Gastroesophageal sphincter (tissue), 4 donors: ENCODE measurements around the gene SUGCT. TPM values are rescaled to one million over a fixed set of nuclear protein-coding genes. Genes with fewer than 3 reads are reported as not detected.

Experiments used
- ATAC-seq: fragments of 150-250 bp; one replicate; pipeline ENCODE4 v1.9.1; 2016; ENCODE audit warnings: mild to moderate bottlenecking, moderate library complexity
- H3K27ac ChIP-seq, 4 donors: fragments of 200-600 bp; sonication (generic) in 3 of 4; 1 replicate in 3 of 4; 2 replicates in 1 of 4; pipeline ENCODE4 v1.5.1; 2016 to 2019
- H3K27me3 ChIP-seq: fragments of 200-600 bp; sonication (generic); one replicate; pipeline ENCODE4 v1.5.1; 2019
- H3K36me3 ChIP-seq, 2 donors: fragments of 200-600 bp; sonication (generic); one replicate each; pipeline ENCODE4 v1.5.1; 2019; ENCODE audit warnings: control low read depth in 1 of 2
- H3K4me1 ChIP-seq, 3 donors: fragments of 200-600 bp; sonication (generic); 1 replicate in 2 of 3; 2 replicates in 1 of 3; pipeline ENCODE4 v1.5.1; 2016 to 2019; ENCODE audit warnings: control low read depth in 2 of 3
- H3K4me3 ChIP-seq, 2 donors: fragments of 200-600 bp; sonication (generic); one replicate each; pipeline ENCODE4 v1.5.1; 2019; ENCODE audit warnings: mild to moderate bottlenecking in 1 of 2, moderate library complexity in 1 of 2
- H3K9me3 ChIP-seq, 3 donors: fragments of 200-600 bp; sonication (generic); one replicate each; pipeline ENCODE4 v1.5.1; 2017 to 2019; ENCODE audit warnings: control low read depth in 2 of 3
- CTCF ChIP-seq, 4 experiments: fragments of 200-600 bp in 2 of 4; fragments of 450-650 bp in 2 of 4; sonication (generic) in 1 of 4; IDR thresholded peaks; one replicate each; pipeline ENCODE4 v1.5.1; 2017 to 2019; ENCODE audit warnings: antibody characterized with exemption in 4 of 4, mild to moderate bottlenecking in 2 of 4, moderate library complexity in 2 of 4
- EP300 ChIP-seq: sonication (generic); formaldehyde crosslinking; IDR thresholded peaks from one replicate; pipeline ENCODE4 v1.6.1; 2017; ENCODE audit warnings: antibody characterized with exemption, mild to moderate bottlenecking
- POLR2A ChIP-seq, 2 donors: fragments of 450-650 bp; IDR thresholded peaks; one replicate each; pipeline ENCODE4 v1.6.1; 2017; ENCODE audit warnings: antibody characterized with exemption in 2 of 2, mild to moderate bottlenecking in 2 of 2, moderate library complexity in 1 of 2
- POLR2AphosphoS5 ChIP-seq: sonication (generic); formaldehyde crosslinking; IDR thresholded peaks from one replicate; pipeline ENCODE4 v1.6.1; 2017; ENCODE audit warnings: antibody characterized with exemption
- WGBS, 2 donors: methylation state at CpG; one replicate each; pipeline ENCODE4 v1.1.5; 2018; ENCODE audit warnings: low coverage in 1 of 2; 5-methylcytosine and 5-hydroxymethylcytosine counted together
- total RNA-seq, 4 donors: library from RNA; depleted of rRNA; stranded (reverse); fragments of >200 nt; gene quantifications; one replicate each; pipeline ENCODE4 v1.1.0, GENCODE V29; 2016

Gene SUGCT
- total RNA-seq, 4 donors from 2014 or later = 1.2 to 17.3 (median 10.8) TPM

- TF ChIP-seq EP300 = no peak
- no peak for TF ChIP-seq POLR2AphosphoS5
- no peak for TF ChIP-seq POLR2A (IDR thresholded peaks at IDR 0.05)
- no peak for TF ChIP-seq CTCF (IDR thresholded peaks at IDR 0.05)
- H3K9me3 ChIP-seq = no peaks in the 10 kb centered on the region
- 38 to 52% methylated on average over 7 of the region's 7 CpGs for WGBS, 2 donors
- H3K36me3 ChIP-seq = no peaks in the 10 kb centered on the region
- H3K4me1 ChIP-seq = peaks cover 3 to 14% (median 4%) of the 10 kb centered on the region in 3 donors
- no peak for ATAC-seq
- no peaks in the 10 kb centered on the region for H3K27me3 ChIP-seq
- peak overlapping the region; percentile 51 to 73 (median 59) for H3K27ac ChIP-seq
- no peak overlapping the region for H3K4me3 ChIP-seq
Measured at GRCh38 chr7:40520986-40521738, 386.4 kb downstream of the SUGCT start.

DNA sequence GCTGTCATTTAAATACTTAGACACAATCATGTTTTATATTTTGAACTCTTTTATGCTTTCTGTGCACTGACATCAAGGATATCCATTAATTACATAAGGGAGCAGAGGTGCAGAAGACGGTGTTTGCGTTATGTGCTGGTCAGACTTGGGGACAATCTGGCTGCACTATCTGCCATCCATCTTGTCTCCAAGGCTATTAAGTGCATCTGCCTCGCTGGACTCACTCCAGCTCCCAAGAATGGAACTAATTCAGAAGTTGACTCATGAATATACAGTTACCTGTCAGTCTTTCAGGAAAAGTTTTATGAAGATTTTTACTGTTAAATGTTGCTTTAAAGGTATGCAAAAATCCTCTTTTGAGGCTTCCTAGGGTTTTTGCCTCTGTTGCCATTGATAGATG lies 391.0 kb downstream of the SUGCT start:
- ATAC-seq = no peak
- Histone ChIP-seq H3K27ac (peak overlapping the region in 3 of 4 donors; percentile 38 to 55 (median 54)), H3K27me3 (no peaks in the 10 kb centered on the region), H3K9me3 (no peaks in the 10 kb centered on the region), H3K4me1 (peaks cover 7 to 32% (median 10%) of the 10 kb centered on the region in 3 donors), H3K4me3 (no peak overlapping the region), H3K36me3 (no peaks in the 10 kb centered on the region)
- TF ChIP-seq POLR2A (IDR thresholded peaks at IDR 0.05) (no peak), EP300 (no peak), CTCF (IDR thresholded peaks at IDR 0.05) (no peak), POLR2AphosphoS5 (no peak)
- WGBS, 2 donors = 28 to 54% methylated on average over 3 of the region's 3 CpGs

DNA sequence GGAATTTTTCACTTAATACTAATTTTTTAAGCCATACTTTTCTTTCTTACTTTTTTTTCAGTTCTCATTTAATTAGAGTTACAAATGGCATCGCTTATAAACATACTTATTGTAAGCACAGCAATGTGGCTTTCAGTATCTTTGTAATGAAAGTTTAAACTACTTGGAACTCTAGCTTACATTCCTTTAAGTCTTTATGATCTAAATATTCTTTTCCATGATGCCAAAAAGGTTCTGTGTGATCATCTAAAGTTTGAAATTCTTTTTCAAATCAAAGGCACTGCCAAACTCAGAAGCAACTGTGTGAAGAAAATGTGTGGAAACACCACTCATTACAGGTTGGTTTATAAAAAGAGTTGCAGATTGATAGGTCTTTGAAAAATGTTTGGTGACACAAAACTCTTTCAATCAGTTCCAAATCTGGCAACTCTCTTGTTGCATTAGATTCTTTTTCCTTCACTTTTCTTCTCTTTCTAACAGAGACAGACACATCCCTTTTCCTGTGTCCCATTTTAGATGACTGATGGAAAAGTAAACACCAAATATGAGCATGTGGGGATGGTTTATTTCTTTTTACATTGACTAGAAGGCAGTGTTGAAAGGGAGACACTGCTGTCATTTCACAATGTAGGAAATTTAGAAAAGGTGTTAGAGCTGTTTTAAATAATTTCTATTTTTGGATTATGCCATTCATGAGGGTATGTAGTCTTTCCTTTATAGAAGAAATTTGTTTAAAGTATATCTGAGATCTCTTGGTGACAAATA lies 392.3 kb downstream of the SUGCT start:
- no peaks in the 10 kb centered on the region for H3K27me3 ChIP-seq
- peaks cover 7 to 32% (median 8%) of the 10 kb centered on the region in 3 donors for H3K4me1 ChIP-seq
- H3K36me3 ChIP-seq = no peaks in the 10 kb centered on the region
- 44 to 46% methylated on average over 1 of the region's 1 CpG for WGBS, 2 donors
- H3K27ac ChIP-seq = peak overlapping the region; percentile 18 to 55 (median 46)
- TF ChIP-seq POLR2AphosphoS5 = no peak
- no peaks in the 10 kb centered on the region for H3K9me3 ChIP-seq
- no peak overlapping the region for H3K4me3 ChIP-seq
- ATAC-seq = no peak

GRCh38 chr7:40527723-40528122 lies 392.9 kb downstream of the SUGCT start:
- no peaks in the 10 kb centered on the region for H3K9me3 ChIP-seq
- no peaks in the 10 kb centered on the region for H3K36me3 ChIP-seq
- no peak for ATAC-seq
- no peaks in the 10 kb centered on the region for H3K27me3 ChIP-seq
- peaks cover 7 to 32% (median 8%) of the 10 kb centered on the region in 3 donors for H3K4me1 ChIP-seq
- peak overlapping the region in 1 of 4 donors; percentile 38 for H3K27ac ChIP-seq
- TF ChIP-seq EP300 (no peak), CTCF (IDR thresholded peaks at IDR 0.05) (no peak), POLR2A (IDR thresholded peaks at IDR 0.05) (no peak), POLR2AphosphoS5 (no peak)
- H3K4me3 ChIP-seq = no peak overlapping the region

DNA sequence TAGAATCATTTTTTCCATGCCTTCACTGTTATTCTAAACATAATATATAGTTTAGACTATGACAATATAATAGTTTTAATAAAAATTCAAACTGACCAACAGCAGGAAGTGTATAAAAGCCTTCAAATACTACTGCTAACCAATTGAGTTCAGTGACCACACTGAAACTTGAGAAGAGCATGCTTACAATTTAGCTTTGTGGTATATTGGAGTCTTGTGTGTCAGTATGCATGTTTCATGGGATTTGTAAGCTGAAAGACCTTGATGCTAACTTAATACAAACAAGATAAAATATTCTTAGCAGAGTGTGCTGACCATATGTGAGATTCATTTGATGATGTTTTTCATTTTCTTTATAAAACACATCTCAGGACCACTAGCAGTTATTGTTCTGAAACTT lies 395.5 kb downstream of the SUGCT start:
- no peak overlapping the region for H3K4me3 ChIP-seq
- no peaks in the 10 kb centered on the region for H3K27me3 ChIP-seq
- H3K9me3 ChIP-seq = no peaks in the 10 kb centered on the region
- H3K27ac ChIP-seq = no peak overlapping the region
- H3K4me1 ChIP-seq = peaks cover 7 to 27% (median 8%) of the 10 kb centered on the region in 3 donors
- TF ChIP-seq EP300 = no peak
- no peak for TF ChIP-seq POLR2A (IDR thresholded peaks at IDR 0.05)
- no peak for TF ChIP-seq CTCF (IDR thresholded peaks at IDR 0.05)
- no peak for TF ChIP-seq POLR2AphosphoS5
- no peaks in the 10 kb centered on the region for H3K36me3 ChIP-seq
- ATAC-seq = no peak
